HG03571 (cell line): Measurements from ENCODE around the gene FBXO38.

Source experiments
- ATAC-seq: cut with Tn5 transposase; IDR thresholded peaks from one replicate; pipeline ENCODE4 v1.9.1; 2021; ENCODE audit not compliant: unreplicated experiment

FBXO38 gene

DNA sequence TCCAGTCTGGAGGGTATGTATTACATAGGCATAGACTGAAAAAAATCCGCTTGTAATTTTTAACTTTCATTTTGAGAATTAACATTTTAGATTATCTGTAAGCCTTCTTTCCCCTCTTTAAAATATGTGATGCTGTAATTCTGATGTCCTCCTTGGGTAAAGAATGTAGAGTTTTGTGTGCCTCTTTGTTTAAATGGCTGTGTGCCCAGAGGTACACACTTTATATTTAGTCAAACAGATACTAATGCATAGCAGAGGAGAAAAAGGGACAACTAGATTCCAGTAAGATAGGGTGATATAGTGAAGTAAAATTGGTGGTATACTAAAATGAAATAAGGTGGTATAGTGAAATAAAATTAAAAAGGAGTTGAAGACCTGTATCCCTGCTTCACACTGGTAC, 1.3 kb downstream of the FBXO38 start:
- no peak for ATAC-seq

- no peak for ATAC-seq
Measured at GRCh38 chr5:148386041-148386440, 2.3 kb downstream of the FBXO38 start.

DNA sequence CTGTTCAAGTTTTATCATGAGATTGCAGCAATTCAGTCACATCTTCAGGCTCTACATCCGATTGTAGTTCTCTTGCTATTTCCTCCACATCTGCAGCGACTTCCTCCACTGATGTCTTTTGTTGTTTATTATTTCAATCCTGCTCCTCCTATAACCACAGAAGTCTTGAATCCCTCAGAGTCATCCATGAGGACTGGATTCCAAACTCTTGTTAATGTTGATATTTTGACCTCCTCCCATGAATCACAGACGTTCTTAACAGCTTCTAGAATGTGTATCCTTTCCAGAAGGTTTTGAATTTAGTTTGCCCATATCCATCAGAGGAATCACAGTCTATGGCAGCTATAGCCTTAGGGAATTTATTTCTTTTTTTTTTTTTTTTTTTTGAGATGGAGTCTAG, 3.6 kb downstream of the FBXO38 start:
- no peak for ATAC-seq

DNA sequence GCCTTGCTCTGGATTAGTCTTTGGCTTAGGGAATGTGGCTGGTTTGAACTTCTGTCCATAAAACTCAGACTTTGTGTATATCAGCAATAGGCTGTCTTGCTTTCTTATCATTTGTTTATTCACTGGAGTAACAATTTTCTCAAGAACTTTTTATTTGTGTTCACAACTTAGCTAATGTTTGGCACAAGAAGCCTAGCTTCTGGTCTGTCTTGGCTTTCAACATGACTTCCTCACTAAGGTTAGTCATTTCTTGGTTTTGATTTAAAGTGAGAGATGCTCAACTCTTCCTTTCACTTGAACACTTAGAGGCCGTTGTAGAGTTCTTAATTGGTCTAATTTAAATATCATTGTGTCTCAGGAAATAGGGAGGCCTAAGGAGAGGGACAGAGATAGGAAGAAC, 4.9 kb downstream of the FBXO38 start:
- no peak for ATAC-seq

DNA sequence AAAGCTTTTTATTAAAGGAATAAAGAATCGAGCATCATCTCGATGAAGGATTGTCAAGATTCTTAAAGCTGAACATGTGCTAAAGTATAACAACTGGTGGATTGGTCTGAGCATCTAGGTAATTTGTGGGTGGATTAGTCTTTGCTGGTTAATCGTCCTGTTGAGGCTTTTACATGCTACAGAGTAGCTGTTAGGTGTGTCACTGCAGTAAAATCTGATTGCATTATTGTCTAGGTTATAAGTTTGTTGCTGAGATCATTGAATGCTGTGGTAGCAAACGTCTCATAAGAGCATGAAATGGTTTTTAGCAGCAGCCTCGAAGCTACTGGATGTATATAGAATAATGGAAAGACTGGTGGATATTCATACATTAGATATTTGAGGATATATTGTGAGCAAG, 7.2 kb downstream of the FBXO38 start:
- ATAC-seq, result no peak

GRCh38 chr5:148391422-148391821, 7.7 kb downstream of the FBXO38 start:
- ATAC-seq, result no peak

GRCh38 chr5:148393390-148393741, 9.6 kb downstream of the FBXO38 start:
- no peak for ATAC-seq

- ATAC-seq, result no peak
Measured at GRCh38 chr5:148394587-148395019, 10.8 kb downstream of the FBXO38 start.

DNA sequence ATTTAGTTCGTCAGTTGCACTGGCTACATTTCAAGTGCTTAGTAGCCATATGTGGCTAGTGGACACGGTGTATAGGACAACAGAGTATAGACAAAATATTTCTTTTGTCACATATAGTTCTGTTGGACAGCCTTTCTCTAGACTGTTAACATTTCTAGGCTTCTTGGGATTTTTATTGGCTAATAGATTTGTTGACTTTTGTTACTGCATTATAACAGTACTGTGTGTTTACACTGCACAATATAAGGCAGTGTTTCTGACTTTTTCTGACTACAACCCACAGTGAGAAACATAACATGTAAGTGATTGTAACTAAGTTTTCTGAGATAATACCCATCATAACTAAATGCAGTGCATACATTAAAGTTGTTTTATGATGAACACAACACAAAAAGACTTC, 11.3 kb downstream of the FBXO38 start:
- ATAC-seq, result no peak

DNA sequence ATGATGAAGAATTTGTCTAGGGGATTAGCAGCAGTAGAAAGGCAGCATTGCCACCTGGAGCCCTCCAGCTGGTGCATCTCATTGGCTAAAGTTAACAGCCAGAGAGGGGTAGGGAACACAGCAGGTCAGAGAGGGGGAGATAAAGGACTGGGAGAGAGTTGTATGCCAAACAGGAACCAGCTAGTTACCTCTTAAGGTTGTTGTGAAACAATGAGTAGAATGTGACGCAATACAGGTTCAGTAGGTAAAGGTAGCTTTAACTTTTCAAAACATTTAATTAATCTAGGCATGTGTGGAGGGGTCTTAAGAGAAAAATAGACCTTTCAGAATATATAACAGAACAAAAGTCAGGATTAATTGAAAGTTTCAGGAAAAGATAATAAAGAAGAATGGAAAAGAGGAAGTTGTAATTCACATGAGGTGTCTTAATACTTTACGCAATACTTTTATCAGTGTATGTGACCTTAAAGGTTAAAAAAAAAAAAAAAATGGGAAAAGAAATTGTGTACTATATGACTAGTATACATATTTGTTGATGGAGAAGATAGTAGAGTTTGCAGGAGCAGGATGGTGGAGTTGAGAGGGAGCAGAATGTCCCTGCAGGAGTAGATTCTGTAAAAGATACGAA, 14.3 kb downstream of the FBXO38 start:
- ATAC-seq, result no peak

GRCh38 chr5:148398698-148399121, 15.0 kb downstream of the FBXO38 start:
- ATAC-seq, result no peak

DNA sequence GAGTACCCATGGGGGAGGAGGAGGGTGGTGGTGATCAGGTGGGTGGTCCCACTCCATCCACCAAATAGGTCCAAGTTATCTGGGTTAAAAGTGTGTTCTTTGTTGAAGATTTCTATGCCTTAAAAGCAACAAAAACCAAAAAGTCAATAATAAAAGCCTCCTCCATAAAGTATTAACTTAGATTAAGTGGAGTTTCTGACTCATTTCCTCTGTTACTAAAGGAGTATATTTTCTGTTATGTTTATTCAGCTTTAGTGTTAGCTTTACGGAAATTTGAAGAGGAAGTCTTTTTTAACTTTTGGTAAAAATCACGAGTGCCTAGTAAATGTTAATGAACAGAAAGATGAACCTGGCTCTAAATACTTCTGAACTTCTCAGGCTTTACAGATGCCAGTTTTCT, 17.8 kb downstream of the FBXO38 start:
- no peak for ATAC-seq

DNA sequence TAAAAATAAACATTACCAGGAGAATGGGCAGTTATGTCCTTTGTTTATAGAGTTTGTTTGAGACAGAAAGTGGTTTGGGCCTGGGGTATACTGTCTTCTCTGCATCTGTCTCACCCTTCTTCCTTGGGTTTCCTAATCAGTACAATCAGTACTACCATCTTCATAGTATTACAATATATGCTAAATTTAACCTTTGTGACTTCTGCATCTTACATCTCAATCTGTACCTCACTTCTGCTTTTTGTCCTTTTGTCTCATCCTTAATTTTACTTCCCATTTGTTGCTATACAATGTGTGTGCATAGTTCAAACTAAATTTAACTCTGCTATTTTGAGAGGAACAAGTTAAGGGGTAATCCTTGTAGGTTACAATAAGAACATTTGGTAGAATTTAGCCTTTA, 19.6 kb downstream of the FBXO38 start:
- no peak for ATAC-seq

DNA sequence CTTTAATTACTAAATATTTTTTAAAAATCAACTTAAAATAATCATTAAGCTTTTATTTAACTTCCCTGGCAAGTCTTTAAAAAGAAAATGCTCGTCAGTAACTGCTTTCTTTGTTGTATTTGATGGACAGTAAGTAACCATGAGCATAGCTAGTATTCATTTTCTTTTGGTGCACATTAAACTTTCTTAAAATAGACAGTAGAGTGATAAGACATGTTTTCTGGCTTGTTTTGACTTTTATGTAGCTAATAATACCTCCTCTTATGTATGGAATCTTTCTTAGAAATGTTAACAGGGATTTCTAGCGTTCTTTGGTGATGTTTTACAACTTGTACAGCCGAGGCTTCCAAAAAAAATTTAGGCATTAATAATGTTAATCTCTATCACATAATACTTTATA, 22.6 kb downstream of the FBXO38 start:
- no peak for ATAC-seq

- no peak for ATAC-seq
Measured at GRCh38 chr5:148408092-148408491, 24.3 kb downstream of the FBXO38 start.

- ATAC-seq, result no peak
Measured at GRCh38 chr5:148412124-148412523, 28.4 kb downstream of the FBXO38 start.

DNA sequence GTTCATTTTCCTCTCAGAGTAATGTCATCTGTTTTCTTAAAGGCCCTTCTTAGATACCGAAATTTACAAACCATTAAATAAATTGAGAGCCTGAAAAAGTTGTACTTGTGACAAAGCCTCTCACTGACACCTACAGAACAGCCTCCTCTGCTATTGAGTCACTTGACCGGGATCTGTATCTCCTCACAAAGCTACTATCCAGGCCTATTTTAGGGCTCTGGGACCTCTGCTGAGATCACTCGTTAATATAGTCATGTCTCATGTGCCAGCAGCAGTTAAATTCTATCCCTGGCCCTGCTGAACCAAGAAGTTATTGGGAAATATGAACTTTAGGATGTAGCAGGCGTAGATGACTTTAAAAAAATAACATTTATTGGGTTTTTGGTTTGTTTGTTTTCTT, 31.1 kb downstream of the FBXO38 start:
- ATAC-seq, result no peak

- no peak for ATAC-seq
Measured at GRCh38 chr5:148416416-148416815, 32.7 kb downstream of the FBXO38 start.

- ATAC-seq, result no peak
Measured at GRCh38 chr5:148416921-148417320, 33.2 kb downstream of the FBXO38 start.

GRCh38 chr5:148418511-148418910, 34.8 kb downstream of the FBXO38 start:
- ATAC-seq, result no peak

- no peak for ATAC-seq
Measured at GRCh38 chr5:148421661-148422060, 37.9 kb downstream of the FBXO38 start.

- no peak for ATAC-seq
Measured at GRCh38 chr5:148425808-148426207, 42.0 kb downstream of the FBXO38 start.

- ATAC-seq, result no peak
Measured at GRCh38 chr5:148426514-148426913, 42.8 kb downstream of the FBXO38 start.
